GM19372 (cell line): ENCODE data around the gene HIVEP2.

ENCODE experiments used
- ATAC-seq: cut with Tn5 transposase; IDR thresholded peaks from one replicate; pipeline ENCODE4 v1.9.1; 2021; ENCODE audit warnings: mild to moderate bottlenecking, low read depth, moderate library complexity; ENCODE audit not compliant: unreplicated experiment

The HIVEP2 gene

GRCh38 chr6:142925575-142926110 lies 19.3 kb downstream of the HIVEP2 start:
- no peak for ATAC-seq

GRCh38 chr6:142918339-142919042 lies 26.5 kb downstream of the HIVEP2 start:
- no peak for ATAC-seq

GRCh38 chr6:142916881-142917280 lies 28.1 kb downstream of the HIVEP2 start:
- ATAC-seq: no peak

- no peak for ATAC-seq
Observed at GRCh38 chr6:142914937-142915697, 29.9 kb downstream of the HIVEP2 start.

GRCh38 chr6:142914369-142914768 lies 30.6 kb downstream of the HIVEP2 start:
- no peak for ATAC-seq

GRCh38 chr6:142913511-142914047 lies 31.4 kb downstream of the HIVEP2 start:
- ATAC-seq: peak; percentile 95

- ATAC-seq: peak; percentile 40
Observed at GRCh38 chr6:142913036-142913510, 31.9 kb downstream of the HIVEP2 start.

- ATAC-seq: no peak
Observed at GRCh38 chr6:142912125-142912524, 32.9 kb downstream of the HIVEP2 start.

GRCh38 chr6:142911430-142911829 lies 33.5 kb downstream of the HIVEP2 start:
- no peak for ATAC-seq

- ATAC-seq: no peak
Observed at GRCh38 chr6:142909686-142910085, 35.3 kb downstream of the HIVEP2 start.

- ATAC-seq: no peak
Observed at GRCh38 chr6:142908235-142908634, 36.7 kb downstream of the HIVEP2 start.

- ATAC-seq: peak; percentile 17
Observed at GRCh38 chr6:142907544-142907943, 37.4 kb downstream of the HIVEP2 start.

GRCh38 chr6:142906945-142907470 lies 38.0 kb downstream of the HIVEP2 start:
- peak; percentile 71 for ATAC-seq

- no peak for ATAC-seq
Observed at GRCh38 chr6:142903812-142904211, 41.2 kb downstream of the HIVEP2 start.

GRCh38 chr6:142902636-142903053 lies 42.3 kb downstream of the HIVEP2 start:
- peak; percentile 79 for ATAC-seq

GRCh38 chr6:142901611-142902010 lies 43.4 kb downstream of the HIVEP2 start:
- no peak for ATAC-seq

- ATAC-seq: no peak
Observed at GRCh38 chr6:142900227-142900971, 44.6 kb downstream of the HIVEP2 start.

- ATAC-seq: no peak
Observed at GRCh38 chr6:142898927-142899895, 45.8 kb downstream of the HIVEP2 start.

- no peak for ATAC-seq
Observed at GRCh38 chr6:142897659-142898058, 47.3 kb downstream of the HIVEP2 start.
